ENCODE results near the gene PDK3.

DNA sequence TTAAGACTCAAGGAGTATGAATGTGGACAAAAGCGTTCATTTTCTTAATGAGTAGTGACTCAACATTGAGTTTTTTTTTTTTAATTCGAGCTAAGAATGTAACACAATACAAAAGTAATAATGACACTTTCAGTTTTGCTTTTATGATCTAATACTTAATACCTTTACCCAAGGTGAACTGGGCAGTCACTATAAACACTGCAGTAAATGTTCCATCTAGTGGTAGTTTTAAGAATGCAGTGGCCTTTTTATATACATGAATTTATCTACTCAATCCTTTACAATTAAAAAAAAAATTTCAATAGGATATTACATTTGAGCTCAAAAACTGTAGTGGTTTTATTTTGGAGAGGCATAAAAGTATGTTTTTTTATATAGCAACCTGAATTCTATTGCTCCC, 33.9 kb downstream of the PDK3 start:
- TF ChIP-seq POLR2AphosphoS5 (IDR thresholded peaks at IDR 0.05) (no peak), TAF1 (IDR thresholded peaks at IDR 0.05; ENCODE audit: low read depth) (no peak)
- TF ChIP-seq, protein P1, sequence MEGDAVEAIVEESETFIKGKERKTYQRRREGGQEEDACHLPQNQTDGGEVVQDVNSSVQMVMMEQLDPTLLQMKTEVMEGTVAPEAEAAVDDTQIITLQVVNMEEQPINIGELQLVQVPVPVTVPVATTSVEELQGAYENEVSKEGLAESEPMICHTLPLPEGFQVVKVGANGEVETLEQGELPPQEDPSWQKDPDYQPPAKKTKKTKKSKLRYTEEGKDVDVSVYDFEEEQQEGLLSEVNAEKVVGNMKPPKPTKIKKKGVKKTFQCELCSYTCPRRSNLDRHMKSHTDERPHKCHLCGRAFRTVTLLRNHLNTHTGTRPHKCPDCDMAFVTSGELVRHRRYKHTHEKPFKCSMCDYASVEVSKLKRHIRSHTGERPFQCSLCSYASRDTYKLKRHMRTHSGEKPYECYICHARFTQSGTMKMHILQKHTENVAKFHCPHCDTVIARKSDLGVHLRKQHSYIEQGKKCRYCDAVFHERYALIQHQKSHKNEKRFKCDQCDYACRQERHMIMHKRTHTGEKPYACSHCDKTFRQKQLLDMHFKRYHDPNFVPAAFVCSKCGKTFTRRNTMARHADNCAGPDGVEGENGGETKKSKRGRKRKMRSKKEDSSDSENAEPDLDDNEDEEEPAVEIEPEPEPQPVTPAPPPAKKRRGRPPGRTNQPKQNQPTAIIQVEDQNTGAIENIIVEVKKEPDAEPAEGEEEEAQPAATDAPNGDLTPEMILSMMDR (IDR thresholded peaks at IDR 0.05; ENCODE audit: poor library complexity, severe bottlenecking), result peak; percentile 60
